BE2C (cell line): ENCODE measurements around the gene ARID4B.
A peak's percentile ranks its signal among the peaks of the same experiment; 100 is the strongest.

ENCODE experiments used
- DNase-seq: peaks from one replicate; pipeline ENCODE4 v3.0.0-alpha.2; 2020
- H3K27me3 ChIP-seq: fragments of 250-450 bp; sonication (Bioruptor Pico); 2 replicates; pipeline ENCODE4 v1.5.1; 2020; ENCODE audit warnings: mild to moderate bottlenecking
- H3K36me3 ChIP-seq: fragments of 250-450 bp; sonication (Bioruptor Pico); 2 replicates; pipeline ENCODE4 v1.5.1; 2020; ENCODE audit warnings: mild to moderate bottlenecking
- H3K4me1 ChIP-seq: fragments of 250-450 bp; sonication (Bioruptor Pico); 2 replicates; pipeline ENCODE4 v1.5.1; 2020
- H3K4me3 ChIP-seq: 2 replicates; pipeline ENCODE4 v1.5.1; 2011; ENCODE audit warnings: low read depth, low read length
- H3K9me3 ChIP-seq: fragments of 250-450 bp; sonication (Bioruptor Pico); 2 replicates; pipeline ENCODE4 v1.5.1; 2020
- CTCF ChIP-seq: IDR thresholded peaks from 2 replicates; pipeline ENCODE4 v1.5.1; 2012; ENCODE audit warnings: mild to moderate bottlenecking, low read depth, low read length

ARID4B gene

GRCh38 chr1:235331401-235331800 lies 3.4 kb upstream of the ARID4B start:
- H3K4me3 ChIP-seq: no peak overlapping the region

GRCh38 chr1:235330918-235331285 lies 2.9 kb upstream of the ARID4B start:
- peaks cover 17% of the 10 kb centered on the region for H3K36me3 ChIP-seq
- DNase-seq: no peak
- no peaks in the 10 kb centered on the region for H3K4me1 ChIP-seq
- TF ChIP-seq CTCF: no peak
- H3K4me3 ChIP-seq: peak overlapping the region; percentile 71
- H3K27me3 ChIP-seq: no peaks in the 10 kb centered on the region
- H3K9me3 ChIP-seq: no peaks in the 10 kb centered on the region

More at GRCh38 chr1:235331401-235331800, 3.4 kb upstream of the ARID4B start:
- H3K9me3 ChIP-seq: no peaks in the 10 kb centered on the region
- H3K4me1 ChIP-seq: no peaks in the 10 kb centered on the region
- TF ChIP-seq CTCF: no peak
- DNase-seq: no peak
- H3K36me3 ChIP-seq: peaks cover 17% of the 10 kb centered on the region
- no peaks in the 10 kb centered on the region for H3K27me3 ChIP-seq

- Histone ChIP-seq H3K4me1 (no peaks in the 10 kb centered on the region), H3K36me3 (peaks cover 10% of the 10 kb centered on the region), H3K4me3 (peak overlapping the region; percentile 71), H3K27me3 (no peaks in the 10 kb centered on the region), H3K9me3 (no peaks in the 10 kb centered on the region)
- DNase-seq: peak; percentile 43
- TF ChIP-seq CTCF: no peak; the same call in 1 of the 2 replicates
These were observed 1.3 kb upstream of the ARID4B start for GRCh38 chr1:235329139-235329902.

GRCh38 chr1:235328271-235329138 lies 526 bp upstream of the ARID4B start, which contains the start of gene GGPS1:
Gene GGPS1 (plus strand): TSS chr1:235328570. CDS start chr1:235335265, 6,695 bp downstream.
- peak; percentile 97 for DNase-seq
- H3K36me3 ChIP-seq: peaks cover 10% of the 10 kb centered on the region
- H3K4me3 ChIP-seq: peak within 1 kb of the TSS; percentile 93
- H3K4me1 ChIP-seq: no peaks in the 10 kb centered on the region
- H3K9me3 ChIP-seq: no peaks in the 10 kb centered on the region
- no peaks in the 10 kb centered on the region for H3K27me3 ChIP-seq
- TF ChIP-seq CTCF: peak; percentile 26

GRCh38 chr1:235326719-235327558 lies 1.0 kb downstream of the ARID4B start:
- peak; percentile 51 for DNase-seq

More at GRCh38 chr1:235326719-235327558, 1.0 kb downstream of the ARID4B start:
- no peak for TF ChIP-seq CTCF
- no peaks in the 10 kb centered on the region for H3K27me3 ChIP-seq
- peaks cover 14% of the 10 kb centered on the region for H3K36me3 ChIP-seq
- no peaks in the 10 kb centered on the region for H3K9me3 ChIP-seq
- H3K4me3 ChIP-seq: peak overlapping the region; percentile 93
- H3K4me1 ChIP-seq: no peaks in the 10 kb centered on the region
